Gastroesophageal sphincter (tissue), 3 donors: ENCODE measurements around the gene AGBL4.

Experiments
- EP300 ChIP-seq: sonication (generic); formaldehyde crosslinking; IDR thresholded peaks from one replicate; pipeline ENCODE4 v1.6.1; 2017; ENCODE audit warnings: antibody characterized with exemption, mild to moderate bottlenecking
- POLR2A ChIP-seq, 2 donors: fragments of 450-650 bp; IDR thresholded peaks; one replicate each; pipeline ENCODE4 v1.6.1; 2017; ENCODE audit warnings: antibody characterized with exemption in 2 of 2, mild to moderate bottlenecking in 2 of 2, moderate library complexity in 1 of 2
- POLR2AphosphoS5 ChIP-seq: sonication (generic); formaldehyde crosslinking; IDR thresholded peaks from one replicate; pipeline ENCODE4 v1.6.1; 2017; ENCODE audit warnings: antibody characterized with exemption
- TF ChIP-seq, protein P1 (sequence below), 4 experiments: fragments of 200-600 bp in 2 of 4; fragments of 450-650 bp in 2 of 4; sonication (generic) in 1 of 4; IDR thresholded peaks; one replicate each; pipeline ENCODE4 v1.5.1; 2017 to 2019; ENCODE audit warnings: antibody characterized with exemption in 4 of 4, mild to moderate bottlenecking in 2 of 4, moderate library complexity in 2 of 4

DNA sequence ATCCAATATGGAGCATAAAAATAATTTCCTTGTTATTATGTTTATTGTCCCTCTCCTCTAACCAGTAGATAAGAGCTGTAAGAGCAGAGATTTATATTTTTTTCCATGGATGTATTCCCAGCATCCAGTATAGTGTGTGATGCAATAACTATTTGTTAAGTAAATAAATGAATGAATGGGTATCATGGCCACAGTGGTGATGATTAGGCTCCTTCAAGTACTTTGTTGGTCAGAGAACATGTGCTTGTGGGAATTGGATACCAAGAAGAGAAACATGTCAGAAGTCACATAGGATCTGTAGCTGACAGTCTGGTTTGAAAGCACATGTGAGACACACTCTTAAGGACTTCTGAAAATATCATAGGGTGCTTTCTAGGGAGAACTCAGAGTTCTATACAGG lies 588.5 kb downstream of the AGBL4 start:
- TF ChIP-seq EP300 (no peak), POLR2A (IDR thresholded peaks at IDR 0.05) (no peak), POLR2AphosphoS5 (no peak)
- TF ChIP-seq, protein P1, sequence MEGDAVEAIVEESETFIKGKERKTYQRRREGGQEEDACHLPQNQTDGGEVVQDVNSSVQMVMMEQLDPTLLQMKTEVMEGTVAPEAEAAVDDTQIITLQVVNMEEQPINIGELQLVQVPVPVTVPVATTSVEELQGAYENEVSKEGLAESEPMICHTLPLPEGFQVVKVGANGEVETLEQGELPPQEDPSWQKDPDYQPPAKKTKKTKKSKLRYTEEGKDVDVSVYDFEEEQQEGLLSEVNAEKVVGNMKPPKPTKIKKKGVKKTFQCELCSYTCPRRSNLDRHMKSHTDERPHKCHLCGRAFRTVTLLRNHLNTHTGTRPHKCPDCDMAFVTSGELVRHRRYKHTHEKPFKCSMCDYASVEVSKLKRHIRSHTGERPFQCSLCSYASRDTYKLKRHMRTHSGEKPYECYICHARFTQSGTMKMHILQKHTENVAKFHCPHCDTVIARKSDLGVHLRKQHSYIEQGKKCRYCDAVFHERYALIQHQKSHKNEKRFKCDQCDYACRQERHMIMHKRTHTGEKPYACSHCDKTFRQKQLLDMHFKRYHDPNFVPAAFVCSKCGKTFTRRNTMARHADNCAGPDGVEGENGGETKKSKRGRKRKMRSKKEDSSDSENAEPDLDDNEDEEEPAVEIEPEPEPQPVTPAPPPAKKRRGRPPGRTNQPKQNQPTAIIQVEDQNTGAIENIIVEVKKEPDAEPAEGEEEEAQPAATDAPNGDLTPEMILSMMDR (IDR thresholded peaks at IDR 0.05) = no peak
